DMS 273 (cell line): ENCODE data around the gene PASK.

Experiments
- DNase-seq: peaks from one replicate; lab custom pipeline; 2025; ENCODE audit not compliant: unreplicated experiment; lab: John Stamatoyannopoulos, UW

Gene PASK

GRCh38 chr2:241182126-241182525 is 32.9 kb upstream of the PASK start:
- no peak for DNase-seq

DNA sequence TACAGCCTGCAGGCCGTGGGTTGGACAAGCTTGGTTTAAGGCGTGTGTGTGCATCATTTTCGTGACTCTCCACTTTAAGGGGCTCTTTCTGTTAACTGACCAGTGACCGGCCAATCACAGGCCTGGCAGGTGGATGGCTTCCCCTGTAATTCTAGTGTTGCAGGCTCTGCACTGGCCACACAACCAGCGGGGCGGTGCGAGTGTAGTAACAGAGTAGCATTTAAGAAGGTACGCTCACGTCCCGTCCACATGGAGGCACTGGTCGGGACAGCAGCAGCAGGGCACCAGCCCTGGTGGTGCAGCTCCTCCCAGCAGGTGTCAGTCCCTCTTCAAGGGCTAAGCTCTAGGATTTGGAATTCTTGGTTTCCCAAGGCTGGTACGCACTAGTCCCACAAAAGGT is 31.2 kb upstream of the PASK start:
- DNase-seq: no peak

DNA sequence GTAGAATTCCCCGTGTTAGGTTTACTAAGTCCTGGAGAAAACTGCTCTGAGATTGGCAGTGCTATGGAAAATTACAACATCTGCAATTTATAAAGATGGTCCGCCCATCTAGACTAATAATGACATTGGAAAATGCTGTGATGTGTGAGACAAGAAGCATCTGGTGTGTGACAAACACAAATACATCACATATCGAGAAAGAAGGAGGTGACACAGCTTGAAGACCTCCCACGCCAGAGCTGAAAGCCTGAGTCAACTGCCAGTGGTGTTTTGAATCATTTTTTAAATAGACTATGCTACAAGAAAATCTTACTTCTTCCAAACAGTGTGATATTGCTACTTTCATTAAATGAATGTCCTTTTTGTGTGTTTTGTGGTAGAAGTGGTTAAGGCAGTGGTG is 30.6 kb upstream of the PASK start:
- no peak for DNase-seq

- no peak for DNase-seq
Observed at GRCh38 chr2:241178961-241179360, 29.7 kb upstream of the PASK start.

DNA sequence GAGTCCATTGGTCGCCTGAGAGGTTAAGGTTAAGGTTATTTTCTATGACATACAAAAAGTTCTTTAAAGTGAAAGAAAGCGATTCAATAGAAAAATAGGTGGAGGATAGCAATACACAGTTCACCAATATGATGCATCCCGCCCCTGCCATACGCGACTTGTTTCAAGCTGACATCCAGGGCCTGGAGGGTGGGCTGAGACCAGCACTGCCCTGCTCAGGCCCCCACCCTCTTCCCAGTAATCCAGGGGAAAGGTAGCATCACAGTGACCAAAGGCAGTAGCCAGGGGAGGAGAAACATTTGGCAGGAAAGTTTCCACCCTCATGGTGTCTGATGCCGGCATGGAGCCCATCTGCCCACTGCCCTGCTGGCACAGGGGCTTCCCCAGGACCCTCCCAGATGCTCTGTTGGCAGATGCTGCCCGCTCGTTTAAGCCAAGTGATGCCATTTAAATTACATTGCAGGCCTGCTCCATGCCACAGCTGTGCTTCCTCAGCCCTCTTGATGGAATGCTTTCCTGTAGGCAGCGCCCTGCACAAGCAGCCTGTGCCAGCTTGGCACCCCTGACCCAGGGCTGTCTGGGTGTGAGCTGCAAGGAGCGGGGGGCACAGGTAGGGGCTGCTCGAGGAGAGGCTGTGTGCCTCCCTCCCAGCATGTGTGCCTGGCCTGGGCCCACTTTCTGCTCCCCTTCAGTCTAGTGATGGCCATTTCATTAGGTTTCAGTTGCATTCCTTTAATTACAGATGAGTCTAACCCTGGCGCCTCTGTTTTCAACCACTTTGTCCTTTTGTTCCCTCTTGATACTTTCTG is 28.5 kb upstream of the PASK start:
- DNase-seq: peak; percentile 79

GRCh38 chr2:241173557-241173956 is 24.3 kb upstream of the PASK start:
- DNase-seq: no peak

DNA sequence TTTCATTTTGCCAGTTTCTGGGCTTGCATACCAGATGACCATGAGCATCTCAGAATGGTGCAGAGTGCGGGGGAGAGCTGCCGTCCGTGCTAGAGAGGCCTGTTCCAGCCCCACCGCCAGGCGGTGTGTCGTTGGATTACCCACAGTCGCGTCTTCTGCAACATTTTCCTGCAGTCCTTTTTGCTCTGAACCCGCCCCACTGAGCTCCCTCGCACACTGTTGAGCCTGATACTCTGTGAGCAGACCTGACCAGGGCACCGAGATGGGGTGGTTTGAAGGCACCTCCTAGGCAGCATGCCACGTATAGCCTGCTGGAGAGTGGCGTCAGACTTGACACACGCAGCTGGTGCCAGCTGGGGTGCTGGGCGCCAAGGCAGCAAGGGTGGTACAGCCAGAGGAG is 19.1 kb upstream of the PASK start:
- DNase-seq: no peak

DNA sequence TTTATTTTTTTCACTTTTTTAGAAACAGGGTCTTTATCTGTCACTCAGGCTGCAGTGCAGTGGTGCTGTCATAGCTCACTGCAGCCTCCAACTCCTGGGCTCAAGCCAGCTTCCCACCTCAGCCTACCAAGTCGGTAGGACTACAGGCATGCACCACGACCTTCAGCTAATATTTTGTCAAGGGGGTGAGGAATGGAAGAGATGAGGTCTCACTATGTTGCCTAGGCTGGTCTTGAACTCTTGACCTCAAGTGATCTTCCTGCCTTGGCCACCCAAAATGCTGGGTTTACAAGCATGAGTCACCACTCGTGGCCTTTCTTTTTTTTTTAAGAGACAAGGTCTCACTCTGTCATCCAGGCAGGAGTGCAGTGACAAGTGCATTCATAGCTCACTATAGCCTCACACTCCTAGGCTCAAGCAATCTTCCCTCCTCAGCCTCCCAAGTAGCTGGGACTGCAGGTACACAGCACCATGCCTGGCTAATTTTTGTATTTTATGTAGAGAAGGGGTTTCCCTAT is 14.4 kb upstream of the PASK start:
- DNase-seq: no peak

DNA sequence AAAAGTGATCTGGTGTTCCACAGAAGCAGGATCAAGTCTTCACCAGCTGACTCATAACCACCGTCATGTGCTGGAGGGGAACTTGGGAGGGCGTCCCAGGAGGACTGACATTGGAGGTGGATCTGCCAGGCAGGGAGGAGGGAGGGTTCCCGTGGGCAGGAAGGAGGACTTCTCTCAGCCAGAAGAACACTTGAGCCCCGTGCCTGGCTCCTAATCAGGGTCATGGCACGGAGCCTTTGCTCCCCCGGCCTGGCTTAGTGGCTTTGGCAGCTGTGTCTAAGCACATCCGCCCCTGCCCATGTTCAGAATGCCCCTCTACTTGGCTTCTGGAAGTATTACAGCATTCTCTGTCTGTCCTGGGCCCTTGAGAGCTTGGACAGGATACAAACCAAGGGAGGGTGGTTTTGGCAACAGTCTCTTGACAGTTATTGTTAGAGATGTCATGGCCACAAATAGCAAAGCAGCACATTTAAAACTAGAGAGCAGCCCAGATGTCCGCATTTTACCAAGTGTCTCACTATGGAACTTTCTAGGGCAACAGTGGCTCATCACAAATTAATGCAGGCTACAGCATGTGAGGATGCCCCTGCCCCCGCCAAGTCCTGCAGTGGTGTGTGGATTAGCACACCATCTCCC is 12.5 kb upstream of the PASK start:
- no peak for DNase-seq

- DNase-seq: no peak
Observed at GRCh38 chr2:241160318-241160717, 11.0 kb upstream of the PASK start.

GRCh38 chr2:241159116-241159515 is 9.8 kb upstream of the PASK start:
- DNase-seq: no peak

- no peak for DNase-seq
Observed at GRCh38 chr2:241158546-241158900, 9.3 kb upstream of the PASK start.

- no peak for DNase-seq
Observed at GRCh38 chr2:241157841-241158545, 8.7 kb upstream of the PASK start.

DNA sequence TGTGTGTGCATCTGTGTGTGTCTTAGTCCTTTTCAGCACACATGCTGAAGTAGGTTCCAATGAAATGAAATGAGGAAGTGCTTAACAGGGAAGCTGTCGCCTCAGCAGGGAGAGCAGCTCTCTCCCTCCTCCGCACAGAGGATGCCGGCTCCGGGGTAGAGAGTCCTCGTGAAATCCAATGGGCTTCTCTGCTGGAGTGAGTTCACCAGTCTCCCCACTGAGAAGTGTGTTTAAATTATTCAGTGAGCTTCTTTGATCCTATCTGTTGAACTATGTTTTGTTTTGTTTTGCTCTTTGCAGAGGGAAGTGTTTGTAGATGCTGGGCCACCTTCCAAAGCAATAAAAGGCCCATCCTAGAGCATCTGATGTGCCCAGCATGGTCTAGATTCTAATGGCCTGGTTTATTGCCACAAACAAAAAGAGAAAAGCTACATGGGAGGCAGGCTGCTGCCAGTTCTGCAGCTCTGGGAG is 7.7 kb upstream of the PASK start:
- DNase-seq: no peak

DNA sequence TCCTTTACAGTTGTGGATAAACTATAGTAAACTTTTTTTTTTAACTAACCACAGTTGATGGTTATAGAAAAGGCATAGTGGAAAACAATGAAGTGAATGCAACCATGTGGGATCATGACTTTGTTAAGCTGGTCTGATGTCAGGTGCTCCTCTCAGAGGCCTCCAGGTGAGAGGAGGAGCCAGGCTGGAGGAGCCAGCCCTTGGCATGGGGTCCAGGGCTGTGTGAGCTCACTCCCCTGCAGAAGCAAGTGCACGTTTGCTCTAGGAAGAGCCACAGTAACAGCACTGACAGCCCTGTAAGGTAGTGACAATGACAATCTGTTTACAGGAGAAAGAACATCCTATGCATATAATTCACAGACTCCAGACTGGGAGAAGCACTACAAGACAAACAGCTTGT is 6.7 kb upstream of the PASK start:
- DNase-seq: no peak

- DNase-seq: no peak
Observed at GRCh38 chr2:241154915-241155314, 5.6 kb upstream of the PASK start.

GRCh38 chr2:241153616-241154015 is 4.3 kb upstream of the PASK start:
- no peak for DNase-seq

DNA sequence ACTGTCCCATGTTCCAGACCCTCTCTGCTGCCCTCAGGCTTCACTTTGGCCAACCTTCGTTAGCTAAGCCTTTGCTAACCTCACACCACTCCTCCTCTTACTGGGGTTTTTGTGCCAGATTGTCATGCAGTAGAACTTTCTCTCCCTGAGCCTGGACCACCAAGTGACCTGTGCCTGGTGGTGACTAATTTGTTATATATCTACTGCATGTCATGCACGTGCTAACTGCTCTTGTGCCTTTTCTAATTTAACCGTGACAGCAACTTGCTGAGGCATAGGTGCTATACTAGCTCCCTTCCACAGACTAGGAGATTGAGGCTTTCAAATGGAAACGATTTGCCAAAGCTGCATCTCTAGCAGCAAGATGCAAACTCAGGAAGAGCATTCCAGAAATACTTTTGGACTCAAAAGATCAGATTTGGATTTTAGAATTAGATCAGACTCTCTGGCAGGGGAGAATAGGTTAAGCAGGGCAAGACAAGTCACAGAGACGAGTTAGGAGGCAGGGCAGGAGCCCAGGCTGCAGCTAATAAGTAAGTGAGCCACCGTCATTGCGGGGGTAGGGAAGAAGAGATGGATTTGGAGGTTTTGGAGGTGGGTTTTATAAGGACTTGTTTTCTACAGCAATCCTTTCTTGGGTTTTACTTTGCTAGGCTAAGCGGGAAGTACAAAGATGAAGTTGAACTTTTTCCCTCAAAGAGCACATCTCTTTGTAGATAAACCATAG is 2.8 kb upstream of the PASK start:
- no peak for DNase-seq

- DNase-seq: no peak
Observed at GRCh38 chr2:241150660-241151530, 1.6 kb upstream of the PASK start.

DNA sequence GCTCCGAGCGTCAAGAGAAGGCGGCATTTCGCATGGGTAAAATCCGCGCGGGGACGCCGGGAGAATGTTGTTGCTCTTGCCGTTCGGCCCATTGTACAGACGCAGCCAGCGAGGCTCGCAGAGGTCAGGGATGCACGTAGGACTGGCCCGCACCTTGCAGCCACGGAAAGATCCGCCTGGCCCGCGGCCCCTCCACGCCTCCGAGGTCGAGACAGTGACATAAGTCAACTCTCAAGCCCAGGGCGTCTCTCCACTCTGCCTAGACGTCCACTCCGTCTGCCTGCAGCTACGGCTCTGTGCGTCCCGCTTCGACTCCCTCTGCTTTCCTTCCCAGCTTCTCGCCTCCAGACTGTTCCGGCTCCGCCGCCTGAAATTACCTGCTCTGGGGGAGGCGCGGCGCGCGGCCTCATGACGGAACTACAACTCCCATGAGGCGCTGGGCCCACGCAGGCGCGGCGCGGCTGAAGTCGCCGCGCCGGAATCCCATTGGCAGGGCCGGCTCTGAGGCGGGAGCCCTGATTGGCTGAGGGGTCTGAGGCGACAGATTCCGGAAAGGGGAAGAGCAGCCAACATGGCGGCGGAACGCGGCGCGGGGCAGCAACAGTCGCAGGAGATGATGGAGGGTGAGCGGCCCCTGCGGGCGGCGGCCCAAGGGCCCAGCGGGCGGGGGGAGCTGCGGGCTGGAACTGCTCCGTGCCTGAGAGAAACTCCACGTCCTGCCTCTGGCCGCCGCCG is 820 bp upstream of the PASK start, which contains the start of gene PPP1R7:
Gene PPP1R7 (plus strand): TSS at position 543 of the 735 bp plus-strand sequence. CDS start 29 bp downstream, at position 572.
- DNase-seq: peak; percentile 99
